ENCODE data around the gene KRAS. TPM values are rescaled to one million over a fixed set of nuclear protein-coding genes. Genes with fewer than 3 reads are reported as not detected.

KRAS gene
- 9.5 and 12.4 TPM in 2 replicates for total RNA-seq

GRCh38 chr12:25250744-25251730 lies at the start of gene KRAS:
Gene KRAS, minus strand, starts transcription at chr12:25250929.

GRCh38 chr12:25195056-25195971 lies 55.4 kb downstream of the KRAS start, which contains the start of the genes DNAI7 and ETFRF1:
Gene DNAI7, minus strand, starts transcription at chr12:25195160. Its CDS starts 82 bp downstream, at chr12:25195078.
Gene ETFRF1, plus strand, starts transcription at chr12:25195237. Its CDS starts 8,720 bp downstream, at chr12:25203957.

Other genes starting within 250 kb of the KRAS start
- not detected in 2 replicates for gene DNAI7, start 55.8 kb downstream of the KRAS start, total RNA-seq
- gene ETFRF1, start 55.7 kb downstream of the KRAS start, total RNA-seq = 22.2 and 26.6 TPM in 2 replicates

Measured in pericardium fibroblast (primary cell).